Measurements from ENCODE around the gene ZMAT5.

ZMAT5 gene

GRCh38 chr22:29766632-29767170 lies at the start of gene ZMAT5:
Gene ZMAT5, minus strand, starts transcription at chr22:29767007. Its CDS starts 18,463 bp downstream, at chr22:29748544.
- peak; percentile 78 to 84 for DNase-seq (ENCODE audit: low read depth in 2 of 2)

GRCh38 chr22:29816539-29816938 lies 49.7 kb upstream of the ZMAT5 start:
- no peak for DNase-seq (ENCODE audit: low read depth in 2 of 2)

GRCh38 chr22:29816128-29816527 lies 49.3 kb upstream of the ZMAT5 start:
- no peak for DNase-seq (ENCODE audit: low read depth in 2 of 2)

- DNase-seq (ENCODE audit: low read depth in 2 of 2): no peak
Measured at GRCh38 chr22:29815580-29815979, 48.8 kb upstream of the ZMAT5 start.

- no peak for DNase-seq (ENCODE audit: low read depth in 2 of 2)
Measured at GRCh38 chr22:29814003-29814402, 47.2 kb upstream of the ZMAT5 start.

- no peak for DNase-seq (ENCODE audit: low read depth in 2 of 2)
Measured at GRCh38 chr22:29813563-29813962, 46.8 kb upstream of the ZMAT5 start.

- no peak for DNase-seq (ENCODE audit: low read depth in 2 of 2)
Measured at GRCh38 chr22:29813126-29813525, 46.3 kb upstream of the ZMAT5 start.

GRCh38 chr22:29811377-29811776 lies 44.6 kb upstream of the ZMAT5 start:
- DNase-seq (ENCODE audit: low read depth in 2 of 2): no peak

- no peak for DNase-seq (ENCODE audit: low read depth in 2 of 2)
Measured at GRCh38 chr22:29810216-29810615, 43.4 kb upstream of the ZMAT5 start.

- no peak for DNase-seq (ENCODE audit: low read depth in 2 of 2)
Measured at GRCh38 chr22:29806196-29806595, 39.4 kb upstream of the ZMAT5 start.

- DNase-seq (ENCODE audit: low read depth in 2 of 2): no peak
Measured at GRCh38 chr22:29804985-29805384, 38.2 kb upstream of the ZMAT5 start.

GRCh38 chr22:29803190-29803589 lies 36.4 kb upstream of the ZMAT5 start:
- DNase-seq (ENCODE audit: low read depth in 2 of 2): no peak

- no peak for DNase-seq (ENCODE audit: low read depth in 2 of 2)
Measured at GRCh38 chr22:29801796-29802195, 35.0 kb upstream of the ZMAT5 start.

- no peak for DNase-seq (ENCODE audit: low read depth in 2 of 2)
Measured at GRCh38 chr22:29801153-29801552, 34.3 kb upstream of the ZMAT5 start.

- DNase-seq (ENCODE audit: low read depth in 2 of 2): no peak
Measured at GRCh38 chr22:29799217-29799680, 32.4 kb upstream of the ZMAT5 start.

- no peak for DNase-seq (ENCODE audit: low read depth in 2 of 2)
Measured at GRCh38 chr22:29798801-29799200, 32.0 kb upstream of the ZMAT5 start.

GRCh38 chr22:29798318-29798717 lies 31.5 kb upstream of the ZMAT5 start:
- DNase-seq (ENCODE audit: low read depth in 2 of 2): no peak

- DNase-seq (ENCODE audit: low read depth in 2 of 2): no peak
Measured at GRCh38 chr22:29797351-29797750, 30.5 kb upstream of the ZMAT5 start.

- DNase-seq (ENCODE audit: low read depth in 2 of 2): no peak
Measured at GRCh38 chr22:29795663-29796062, 28.9 kb upstream of the ZMAT5 start.

GRCh38 chr22:29793396-29793795 lies 26.6 kb upstream of the ZMAT5 start:
- DNase-seq (ENCODE audit: low read depth in 2 of 2): no peak

- DNase-seq (ENCODE audit: low read depth in 2 of 2): no peak
Measured at GRCh38 chr22:29790061-29790460, 23.3 kb upstream of the ZMAT5 start.

GRCh38 chr22:29788339-29789279 lies 21.8 kb upstream of the ZMAT5 start:
- no peak for DNase-seq (ENCODE audit: low read depth in 2 of 2)

GRCh38 chr22:29787371-29787980 lies 20.7 kb upstream of the ZMAT5 start:
- no peak for DNase-seq (ENCODE audit: low read depth in 2 of 2)

Measured in activated CD8-positive, alpha-beta memory T cell treated with anti-CD3 and anti-CD28 coated beads for 4 hours (primary cell).